Activated CD8-positive, alpha-beta memory T cell treated with anti-CD3 and anti-CD28 coated beads, Interleukin-2, amount 10 ng/mL, durations not matched to agents 7 days and 5 days (primary cell): ENCODE results near the gene STAM2. TPM values are rescaled to one million over a fixed set of nuclear protein-coding genes. Genes with fewer than 3 reads are reported as not detected.
"Not testable (repeated sequence)": the region's sequence is repeated elsewhere in the genome, so short reads cannot be mapped to it uniquely, and the experiment has no call there.

ENCODE experiments used
- ATAC-seq: fragments of 150-1000 bp; cut with Tn5 transposase; one replicate; pipeline ENCODE4 v1.10.0; 2021; ENCODE audit warnings: moderate library complexity
- CTCF ChIA-PET: fragments of 350-600 bp; sonication (Branson Sonifier 250); formaldehyde crosslinking; loops from one replicate; lab custom pipeline; 2021; ENCODE audit warnings: antibody characterized with exemption; lab: Charles Lee
- DNase-seq: peaks from one replicate; pipeline ENCODE4 v3.0.0-alpha.2; 2020
- H3K27ac Mint-ChIP-seq: one replicate; pipeline ENCODE4 v1.8.0; 2021; ENCODE audit warnings: mild to moderate bottlenecking, mixed read lengths
- H3K27me3 Mint-ChIP-seq: one replicate; pipeline ENCODE4 v1.8.0; 2021; ENCODE audit warnings: mixed read lengths
- H3K36me3 Mint-ChIP-seq: one replicate; pipeline ENCODE4 v1.8.0; 2021; ENCODE audit warnings: mild to moderate bottlenecking, mixed read lengths
- H3K4me1 Mint-ChIP-seq: one replicate; pipeline ENCODE4 v1.8.0; 2021; ENCODE audit warnings: mixed read lengths
- H3K4me3 Mint-ChIP-seq: one replicate; pipeline ENCODE4 v1.8.0; 2021; ENCODE audit warnings: mild to moderate bottlenecking, moderate library complexity, mixed read lengths
- H3K9me3 Mint-ChIP-seq: one replicate; pipeline ENCODE4 v1.8.0; 2022; ENCODE audit warnings: low read depth, mixed read lengths
- total RNA-seq, 2 experiments: library from RNA; stranded (reverse); gene quantifications; one replicate each; pipeline ENCODE4 v1.2.3, GENCODE V29; 2021

STAM2 gene
- total RNA-seq, 2 experiments from 2014 or later = 14.1 to 15.8 TPM

DNA sequence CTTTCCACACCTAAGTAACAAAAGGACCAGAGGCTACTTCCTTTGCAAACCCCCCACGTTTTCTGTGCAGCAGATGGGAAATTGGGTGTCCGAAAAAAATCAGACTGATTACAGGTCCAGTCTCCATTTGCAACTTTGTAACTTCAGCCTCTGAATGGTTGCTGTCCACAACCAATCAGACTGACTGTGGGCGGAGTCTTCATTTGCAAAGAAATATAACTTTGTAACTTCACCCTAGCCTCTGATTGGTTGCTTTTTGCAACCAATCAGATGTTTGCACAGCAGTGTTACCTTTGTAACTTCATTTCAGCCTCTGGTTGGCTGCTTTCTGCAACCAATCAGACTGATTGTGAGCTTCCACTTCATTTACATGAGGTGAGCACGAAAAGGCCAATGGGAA lies 48.9 kb downstream of the STAM2 start:
- no peak for DNase-seq
- no peak for ATAC-seq
- CTCF ChIA-PET = interaction anchor here (0.9 kb wide), 1 partner anchor 49 kb away, joined by 3 read pairs; the partner anchor contains the start of gene STAM2
- Mint-ChIP-seq H3K4me3 (no peak overlapping the region), H3K36me3 (peaks cover 11% of the 10 kb centered on the region), H3K4me1 (peaks cover 7% of the 10 kb centered on the region), H3K27ac (no peak overlapping the region), H3K27me3 (no peaks in the 10 kb centered on the region), H3K9me3 (no peaks in the 10 kb centered on the region)

DNA sequence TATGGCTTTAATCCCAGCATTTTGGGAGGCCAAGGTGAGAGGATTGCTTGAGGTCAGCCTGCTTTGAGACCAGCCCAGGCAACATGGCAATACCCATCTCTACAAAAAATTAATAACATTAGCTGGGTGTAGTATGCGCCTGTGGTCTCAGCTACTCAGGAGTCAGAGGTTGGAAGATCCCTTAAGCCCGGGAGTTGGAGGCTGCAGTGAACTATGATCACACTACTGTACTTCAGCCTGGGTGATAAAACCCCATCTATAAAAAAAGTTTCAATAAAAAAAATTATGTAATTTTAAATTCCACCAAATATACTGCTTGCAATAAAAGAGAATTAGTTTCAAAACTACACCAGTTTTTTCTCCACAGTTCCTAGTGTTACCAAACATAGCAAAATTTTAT lies 53.4 kb downstream of the STAM2 start:
- no peaks in the 10 kb centered on the region for H3K27me3 Mint-ChIP-seq
- DNase-seq (no peak), ATAC-seq (no peak)
- no peak overlapping the region for H3K4me3 Mint-ChIP-seq
- CTCF ChIA-PET = no interaction called here
- H3K27ac Mint-ChIP-seq = no peak overlapping the region
- H3K36me3 Mint-ChIP-seq = peaks cover 10% of the 10 kb centered on the region
- H3K4me1 Mint-ChIP-seq = peaks cover 5% of the 10 kb centered on the region
- no peaks in the 10 kb centered on the region for H3K9me3 Mint-ChIP-seq

GRCh38 chr2:152120430-152120829 lies 55.1 kb downstream of the STAM2 start:
- CTCF ChIA-PET = no interaction called here
- H3K36me3 Mint-ChIP-seq = peaks cover 13% of the 10 kb centered on the region
- no peak overlapping the region for H3K4me3 Mint-ChIP-seq
- ATAC-seq (no peak), DNase-seq (no peak)
- H3K4me1 Mint-ChIP-seq = no peaks in the 10 kb centered on the region
- no peak overlapping the region for H3K27ac Mint-ChIP-seq
- no peaks in the 10 kb centered on the region for H3K9me3 Mint-ChIP-seq
- no peaks in the 10 kb centered on the region for H3K27me3 Mint-ChIP-seq

GRCh38 chr2:152115952-152116351 lies 59.6 kb downstream of the STAM2 start:
- Mint-ChIP-seq H3K9me3 (no peaks in the 10 kb centered on the region), H3K27ac (no peak overlapping the region), H3K36me3 (peaks cover 6% of the 10 kb centered on the region), H3K27me3 (peaks cover 2% of the 10 kb centered on the region), H3K4me1 (no peaks in the 10 kb centered on the region), H3K4me3 (no peak overlapping the region)
- ATAC-seq (no peak), DNase-seq (no peak)
- CTCF ChIA-PET = no interaction called here

GRCh38 chr2:152114366-152114765 lies 61.2 kb downstream of the STAM2 start:
- H3K4me1 Mint-ChIP-seq = no peaks in the 10 kb centered on the region
- CTCF ChIA-PET = no interaction called here
- ATAC-seq (no peak), DNase-seq (no peak)
- H3K4me3 Mint-ChIP-seq = no peak overlapping the region
- H3K27ac Mint-ChIP-seq = no peak overlapping the region
- peaks cover 6% of the 10 kb centered on the region for H3K36me3 Mint-ChIP-seq
- peaks cover 2% of the 10 kb centered on the region for H3K27me3 Mint-ChIP-seq
- no peaks in the 10 kb centered on the region for H3K9me3 Mint-ChIP-seq

DNA sequence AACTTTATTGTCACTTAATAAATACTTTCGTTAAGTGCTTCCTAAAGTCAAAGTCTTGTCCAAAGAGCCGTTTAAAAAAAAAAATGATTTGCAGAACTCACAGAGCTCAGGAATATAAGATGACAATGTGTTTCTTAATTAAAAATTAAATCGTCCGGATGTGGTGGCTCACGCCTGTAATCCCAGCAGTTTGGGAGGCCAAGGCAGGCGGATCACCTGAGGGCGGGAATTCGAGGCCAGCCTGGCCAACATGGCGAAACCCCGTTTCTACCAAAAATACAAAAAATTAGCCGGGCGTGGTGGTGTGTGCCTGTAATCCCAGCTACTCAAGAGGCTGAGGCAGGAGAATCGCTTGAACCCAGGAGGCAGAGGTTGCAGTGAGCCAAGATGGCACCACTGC lies 68.4 kb downstream of the STAM2 start:
- H3K4me3 Mint-ChIP-seq, H3K27ac Mint-ChIP-seq, ATAC-seq, H3K4me1 Mint-ChIP-seq, H3K36me3 Mint-ChIP-seq, CTCF ChIA-PET, DNase-seq, H3K9me3 Mint-ChIP-seq: not testable (repeated sequence)
- H3K27me3 Mint-ChIP-seq = peaks cover 13% of the 10 kb centered on the region

DNA sequence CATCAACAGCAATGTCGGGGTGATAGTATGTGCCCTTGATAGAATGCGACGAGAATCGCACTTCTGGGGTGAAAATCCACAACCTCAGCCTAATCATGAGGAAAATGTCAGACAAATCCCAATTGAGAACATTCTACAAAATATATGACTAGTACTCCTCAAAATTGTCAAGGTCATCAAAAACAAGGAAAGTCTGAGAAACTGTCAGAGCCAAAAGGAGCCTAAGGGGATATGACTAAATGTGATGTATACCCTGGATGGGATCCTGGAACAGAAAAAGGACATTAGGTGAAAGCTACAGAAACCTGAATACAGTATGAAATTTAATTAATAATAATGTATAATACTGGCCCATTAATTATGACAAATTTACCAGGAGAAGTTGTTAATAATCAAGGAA lies 69.1 kb downstream of the STAM2 start:
- Mint-ChIP-seq H3K27ac (no peak overlapping the region), H3K4me3 (no peak overlapping the region), H3K9me3 (no peaks in the 10 kb centered on the region), H3K36me3 (no peaks in the 10 kb centered on the region), H3K4me1 (no peaks in the 10 kb centered on the region), H3K27me3 (peaks cover 17% of the 10 kb centered on the region)
- DNase-seq (no peak), ATAC-seq (no peak)
- CTCF ChIA-PET = no interaction called here

DNA sequence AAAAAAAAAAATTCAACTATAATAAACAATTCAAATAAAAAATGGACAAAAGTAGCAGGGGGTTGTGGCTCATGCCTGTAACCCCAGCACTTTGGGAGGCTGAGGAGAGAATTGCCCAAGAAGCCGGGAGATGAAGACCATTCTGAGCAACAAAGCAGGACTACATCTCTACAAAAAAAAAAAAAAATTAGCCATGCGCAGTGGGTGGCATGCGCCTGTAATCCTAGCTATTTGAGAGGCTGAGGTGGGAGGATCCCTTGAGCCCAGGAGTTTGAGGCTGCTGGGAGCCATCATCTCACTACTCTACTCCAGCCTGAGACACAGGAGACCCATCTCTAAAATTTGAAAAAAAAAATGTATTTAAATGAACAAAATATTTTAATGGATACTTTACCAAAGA lies 72.3 kb downstream of the STAM2 start:
- CTCF ChIA-PET = no interaction called here
- H3K36me3 Mint-ChIP-seq = no peaks in the 10 kb centered on the region
- DNase-seq (no peak), ATAC-seq (no peak)
- no peak overlapping the region for H3K4me3 Mint-ChIP-seq
- peaks cover 5% of the 10 kb centered on the region for H3K4me1 Mint-ChIP-seq
- no peak overlapping the region for H3K27ac Mint-ChIP-seq
- H3K27me3 Mint-ChIP-seq = peaks cover 33% of the 10 kb centered on the region
- H3K9me3 Mint-ChIP-seq = no peaks in the 10 kb centered on the region

DNA sequence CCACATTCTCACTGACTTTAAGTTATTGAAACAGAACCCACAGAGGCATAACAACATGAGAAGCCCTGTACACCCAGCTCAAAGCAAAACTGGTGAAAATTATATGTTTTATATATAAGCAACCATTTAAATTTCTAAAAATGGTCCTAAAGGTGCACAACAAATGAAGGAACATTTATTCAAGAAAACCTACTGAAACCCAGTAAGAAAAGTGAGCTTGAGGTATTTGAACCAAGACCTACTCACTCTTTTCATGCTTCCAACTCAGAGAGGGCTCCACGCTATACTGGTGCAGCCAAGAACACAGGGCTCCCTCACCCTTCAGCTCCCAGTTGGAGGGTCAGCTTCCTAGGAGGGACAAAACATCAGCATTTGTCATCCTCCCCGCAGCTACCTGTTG lies 74.6 kb downstream of the STAM2 start:
- Mint-ChIP-seq H3K27me3 (peaks cover 48% of the 10 kb centered on the region), H3K27ac (no peak overlapping the region), H3K36me3 (no peaks in the 10 kb centered on the region), H3K9me3 (no peaks in the 10 kb centered on the region), H3K4me1 (peaks cover 14% of the 10 kb centered on the region), H3K4me3 (no peak overlapping the region)
- DNase-seq = no peak
- CTCF ChIA-PET = interaction anchor here (1.1 kb wide), 1 partner anchor 75 kb away, joined by 3 read pairs; no protein-coding TSS in a partner anchor
- no peak for ATAC-seq

GRCh38 chr2:152099367-152100050 lies 76.1 kb downstream of the STAM2 start:
- H3K36me3 Mint-ChIP-seq = no peaks in the 10 kb centered on the region
- no peak for DNase-seq
- no peak overlapping the region for H3K27ac Mint-ChIP-seq
- no peaks in the 10 kb centered on the region for H3K9me3 Mint-ChIP-seq
- H3K4me3 Mint-ChIP-seq = peak overlapping the region; percentile 59
- H3K27me3 Mint-ChIP-seq = peaks cover 62% of the 10 kb centered on the region
- no peak for ATAC-seq
- CTCF ChIA-PET = no interaction called here
- H3K4me1 Mint-ChIP-seq = peaks cover 14% of the 10 kb centered on the region

- Mint-ChIP-seq H3K27ac (no peak within 1 kb of the TSS), H3K9me3 (no peaks in the 10 kb centered on the region), H3K4me1 (peaks cover 14% of the 10 kb centered on the region), H3K4me3 (peak within 1 kb of the TSS; percentile 59), H3K36me3 (no peaks in the 10 kb centered on the region), H3K27me3 (peaks cover 64% of the 10 kb centered on the region)
- DNase-seq (no peak), ATAC-seq (peak; percentile 57)
- CTCF ChIA-PET = no interaction called here
These were observed 76.8 kb downstream of the STAM2 start, which contains the start of gene CACNB4 for GRCh38 chr2:152098496-152099366. CACNB4 (minus strand) TSS chr2:152099044.

GRCh38 chr2:152097801-152098495 lies 77.6 kb downstream of the STAM2 start:
- Mint-ChIP-seq H3K27me3 (peaks cover 68% of the 10 kb centered on the region), H3K36me3 (no peaks in the 10 kb centered on the region), H3K27ac (no peak overlapping the region), H3K4me1 (peaks cover 14% of the 10 kb centered on the region), H3K4me3 (peak overlapping the region; percentile 44), H3K9me3 (no peaks in the 10 kb centered on the region)
- no peak for DNase-seq
- CTCF ChIA-PET = no interaction called here
- peak; percentile 54 for ATAC-seq

GRCh38 chr2:152097290-152097800 lies 78.2 kb downstream of the STAM2 start:
- ATAC-seq (no peak), DNase-seq (no peak)
- peaks cover 14% of the 10 kb centered on the region for H3K4me1 Mint-ChIP-seq
- H3K27me3 Mint-ChIP-seq = peaks cover 68% of the 10 kb centered on the region
- CTCF ChIA-PET = no interaction called here
- no peaks in the 10 kb centered on the region for H3K9me3 Mint-ChIP-seq
- peak overlapping the region; percentile 44 for H3K4me3 Mint-ChIP-seq
- H3K36me3 Mint-ChIP-seq = no peaks in the 10 kb centered on the region
- H3K27ac Mint-ChIP-seq = no peak overlapping the region
